ENCODE results near the gene CEP112. TPM values are rescaled to one million over a fixed set of nuclear protein-coding genes. Genes with fewer than 3 reads are reported as not detected.
"Not testable (repeated sequence)": the region's sequence is repeated elsewhere in the genome, so short reads cannot be mapped to it uniquely, and the experiment has no call there.

CEP112 gene
- total RNA-seq, 2 donors from 2014 or later = 5.9 to 6.2 TPM

GRCh38 chr17:65850486-65850885 is 341.4 kb downstream of the CEP112 start:
- Histone ChIP-seq H3K36me3 (no peaks in the 10 kb centered on the region), H3K27ac (no peak overlapping the region), H3K27me3 (no peaks in the 10 kb centered on the region), H3K4me3 (no peak overlapping the region), H3K9me3 (no peaks in the 10 kb centered on the region), H3K4me1 (no peaks in the 10 kb centered on the region), H3K9ac (ENCODE audit: low read depth in 2 of 2, low read length in 2 of 2) (no peak overlapping the region)
- TF ChIP-seq, protein P1, sequence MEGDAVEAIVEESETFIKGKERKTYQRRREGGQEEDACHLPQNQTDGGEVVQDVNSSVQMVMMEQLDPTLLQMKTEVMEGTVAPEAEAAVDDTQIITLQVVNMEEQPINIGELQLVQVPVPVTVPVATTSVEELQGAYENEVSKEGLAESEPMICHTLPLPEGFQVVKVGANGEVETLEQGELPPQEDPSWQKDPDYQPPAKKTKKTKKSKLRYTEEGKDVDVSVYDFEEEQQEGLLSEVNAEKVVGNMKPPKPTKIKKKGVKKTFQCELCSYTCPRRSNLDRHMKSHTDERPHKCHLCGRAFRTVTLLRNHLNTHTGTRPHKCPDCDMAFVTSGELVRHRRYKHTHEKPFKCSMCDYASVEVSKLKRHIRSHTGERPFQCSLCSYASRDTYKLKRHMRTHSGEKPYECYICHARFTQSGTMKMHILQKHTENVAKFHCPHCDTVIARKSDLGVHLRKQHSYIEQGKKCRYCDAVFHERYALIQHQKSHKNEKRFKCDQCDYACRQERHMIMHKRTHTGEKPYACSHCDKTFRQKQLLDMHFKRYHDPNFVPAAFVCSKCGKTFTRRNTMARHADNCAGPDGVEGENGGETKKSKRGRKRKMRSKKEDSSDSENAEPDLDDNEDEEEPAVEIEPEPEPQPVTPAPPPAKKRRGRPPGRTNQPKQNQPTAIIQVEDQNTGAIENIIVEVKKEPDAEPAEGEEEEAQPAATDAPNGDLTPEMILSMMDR (IDR thresholded peaks at IDR 0.05) = no peak
- intact Hi-C loops (cut with DNase I) = no loop called here
- no peak for DNase-seq

DNA sequence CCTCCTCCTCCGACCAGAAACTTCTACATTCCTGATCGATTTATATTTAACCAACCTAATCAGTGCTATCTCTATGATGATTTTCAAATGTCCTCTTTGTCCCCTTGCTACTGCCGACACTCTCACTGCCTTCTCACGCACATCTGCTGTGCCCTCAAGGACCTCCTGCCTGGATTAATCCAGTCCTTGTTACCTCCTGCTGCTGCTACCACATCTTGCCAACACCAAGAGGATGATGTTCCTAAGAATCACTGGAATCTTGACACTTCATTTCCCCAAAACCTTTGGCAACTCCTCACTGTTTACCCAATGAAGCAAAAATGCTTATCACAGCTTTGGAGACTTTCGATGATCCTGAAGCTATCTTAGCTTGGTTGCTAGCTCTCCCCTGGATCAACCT is 343.2 kb downstream of the CEP112 start:
- Histone ChIP-seq H3K36me3 (no peaks in the 10 kb centered on the region), H3K9me3 (no peaks in the 10 kb centered on the region), H3K4me1 (no peaks in the 10 kb centered on the region), H3K9ac (ENCODE audit: low read depth in 2 of 2, low read length in 2 of 2) (no peak overlapping the region), H3K4me3 (no peak overlapping the region), H3K27ac (no peak overlapping the region), H3K27me3 (no peaks in the 10 kb centered on the region)
- no peak for DNase-seq
- TF ChIP-seq, protein P1 (IDR thresholded peaks at IDR 0.05) = no peak
- intact Hi-C loops (cut with DNase I) = no loop called here

- Histone ChIP-seq H3K36me3 (no peaks in the 10 kb centered on the region), H3K27me3 (no peaks in the 10 kb centered on the region), H3K9me3 (no peaks in the 10 kb centered on the region), H3K4me3 (no peak overlapping the region), H3K27ac (no peak overlapping the region), H3K9ac (ENCODE audit: low read depth in 2 of 2, low read length in 2 of 2) (no peak overlapping the region), H3K4me1 (no peaks in the 10 kb centered on the region)
- TF ChIP-seq, protein P1 (IDR thresholded peaks at IDR 0.05) = no peak
- no peak for DNase-seq
- intact Hi-C loops (cut with DNase I) = no loop called here
Measured at GRCh38 chr17:65841089-65841488, 350.8 kb downstream of the CEP112 start.

- H3K36me3 ChIP-seq; H3K27ac ChIP-seq; H3K4me3 ChIP-seq; H3K4me1 ChIP-seq; H3K9me3 ChIP-seq; H3K9ac ChIP-seq (ENCODE audit: low read depth in 2 of 2, low read length in 2 of 2); DNase-seq; intact Hi-C loops (cut with DNase I); H3K27me3 ChIP-seq: not testable (repeated sequence)
Measured at GRCh38 chr17:65837232-65837631, 354.7 kb downstream of the CEP112 start.

- Histone ChIP-seq H3K9me3 (no peaks in the 10 kb centered on the region), H3K27me3 (no peaks in the 10 kb centered on the region), H3K27ac (no peak overlapping the region), H3K9ac (ENCODE audit: low read depth in 2 of 2, low read length in 2 of 2) (no peak overlapping the region), H3K4me1 (no peaks in the 10 kb centered on the region), H3K36me3 (no peaks in the 10 kb centered on the region), H3K4me3 (no peak overlapping the region)
- no peak for DNase-seq
- intact Hi-C loops (cut with DNase I) = no loop called here
- TF ChIP-seq, protein P1 (IDR thresholded peaks at IDR 0.05) = no peak
Measured at GRCh38 chr17:65833214-65833613, 358.7 kb downstream of the CEP112 start.

GRCh38 chr17:65830356-65830755 is 361.6 kb downstream of the CEP112 start:
- TF ChIP-seq, protein P1 (IDR thresholded peaks at IDR 0.05) = no peak
- Histone ChIP-seq H3K27ac (no peak overlapping the region), H3K36me3 (no peaks in the 10 kb centered on the region), H3K27me3 (no peaks in the 10 kb centered on the region), H3K4me1 (no peaks in the 10 kb centered on the region), H3K4me3 (no peak overlapping the region), H3K9ac (ENCODE audit: low read depth in 2 of 2, low read length in 2 of 2) (no peak overlapping the region), H3K9me3 (no peaks in the 10 kb centered on the region)
- no peak for DNase-seq
- intact Hi-C loops (cut with DNase I) = no loop called here

GRCh38 chr17:65826577-65826976 is 365.4 kb downstream of the CEP112 start:
- H3K9ac ChIP-seq (ENCODE audit: low read depth in 2 of 2, low read length in 2 of 2); H3K4me1 ChIP-seq; H3K9me3 ChIP-seq: not testable (repeated sequence)

More at GRCh38 chr17:65826577-65826976, 365.4 kb downstream of the CEP112 start:
- H3K27ac ChIP-seq; H3K36me3 ChIP-seq; H3K4me3 ChIP-seq; DNase-seq; intact Hi-C loops (cut with DNase I); H3K27me3 ChIP-seq: not testable (repeated sequence)
